Activated gamma-delta T cell (primary cell): ENCODE data around the gene RARB.

Experiments
- DNase-seq: peaks from one replicate; lab custom pipeline; 2025; lab: John Stamatoyannopoulos, UW

Gene RARB

DNA sequence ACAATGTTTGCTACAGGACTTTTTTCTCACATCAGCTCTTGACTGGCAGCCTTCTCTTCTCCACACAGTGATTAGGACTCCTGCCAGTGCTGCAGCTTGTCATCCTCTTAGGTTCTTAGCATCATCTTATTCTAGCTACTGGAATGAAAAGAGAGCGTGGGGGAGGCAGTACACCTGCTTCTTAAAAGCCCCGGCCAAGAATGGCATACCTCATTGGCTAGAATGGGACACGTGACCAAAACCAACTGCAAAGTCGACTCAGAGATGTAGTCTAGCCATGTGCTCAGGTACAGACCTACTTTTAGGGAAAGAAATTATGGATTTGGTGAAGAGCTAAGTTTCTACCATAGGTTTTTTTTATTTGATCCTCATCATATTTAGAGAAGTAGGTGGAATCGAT, 44.1 kb downstream of the RARB start:
- no peak for DNase-seq

DNA sequence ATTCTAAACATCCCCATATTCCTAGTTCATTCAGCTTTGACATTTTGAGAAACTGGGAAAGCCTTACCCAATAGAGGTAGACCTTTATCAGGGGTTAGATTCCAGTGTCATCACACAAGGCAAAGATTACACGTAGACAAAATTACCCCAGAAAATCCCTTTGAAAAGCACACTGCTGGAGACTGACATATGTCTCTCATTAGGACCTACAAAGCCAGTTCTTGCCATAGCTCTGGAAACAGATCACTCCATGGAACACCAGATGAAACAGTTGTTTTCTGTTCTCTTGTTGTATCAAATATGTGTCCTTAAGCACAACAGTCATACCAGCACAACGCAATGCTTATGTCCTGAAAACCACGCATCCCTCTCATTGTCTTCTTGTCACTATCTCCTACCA, 44.7 kb downstream of the RARB start:
- DNase-seq = no peak

DNA sequence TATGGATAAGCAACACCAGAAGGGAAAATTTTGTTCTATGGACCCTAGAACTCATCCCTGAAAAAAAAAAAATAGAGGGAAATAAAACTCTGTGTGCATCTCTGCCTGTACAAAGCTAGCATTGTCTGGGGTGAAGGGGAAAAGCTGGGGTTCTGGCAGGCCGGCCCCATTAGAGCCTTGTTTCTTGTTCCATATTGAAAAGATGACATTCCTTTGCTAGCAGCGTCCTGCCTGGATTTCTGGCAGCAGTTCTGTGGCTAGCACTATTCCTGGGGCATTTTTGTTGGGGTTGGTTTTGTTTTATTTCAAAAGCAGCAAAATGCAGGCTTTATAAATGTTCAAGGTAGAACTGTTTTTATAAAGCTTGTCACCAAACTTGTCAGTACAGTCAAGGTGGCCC, 45.2 kb downstream of the RARB start:
- DNase-seq = no peak

- no peak for DNase-seq
Measured at GRCh38 chr3:25474052-25474451, 46.0 kb downstream of the RARB start.

GRCh38 chr3:25476639-25477038, 48.6 kb downstream of the RARB start:
- no peak for DNase-seq

DNA sequence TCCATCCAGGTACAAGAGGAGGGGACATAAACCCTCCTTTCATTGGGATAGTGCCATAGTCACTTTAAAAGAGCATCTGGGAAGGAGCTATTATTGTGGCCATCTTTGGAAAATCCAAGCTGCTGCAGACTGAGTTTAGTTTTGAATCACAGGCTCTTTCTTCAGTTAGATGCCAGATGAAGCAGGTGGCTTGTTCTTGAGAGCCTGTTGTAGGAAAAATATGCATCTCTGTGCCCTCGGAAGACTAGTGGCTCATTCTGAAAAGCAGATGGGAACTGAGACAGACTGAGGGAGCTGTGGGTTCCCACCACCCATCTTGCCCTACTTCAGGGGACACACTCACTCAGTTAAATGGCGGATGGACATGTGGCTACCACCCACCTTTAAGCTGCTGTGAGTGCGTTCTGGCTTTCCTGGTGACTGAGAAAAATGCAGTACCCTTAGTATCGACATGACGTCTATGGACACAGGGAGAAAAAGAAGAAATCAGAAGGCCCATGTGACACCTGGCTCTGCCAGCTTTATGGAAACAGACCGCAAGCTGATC, 50.2 kb downstream of the RARB start:
- no peak for DNase-seq

DNA sequence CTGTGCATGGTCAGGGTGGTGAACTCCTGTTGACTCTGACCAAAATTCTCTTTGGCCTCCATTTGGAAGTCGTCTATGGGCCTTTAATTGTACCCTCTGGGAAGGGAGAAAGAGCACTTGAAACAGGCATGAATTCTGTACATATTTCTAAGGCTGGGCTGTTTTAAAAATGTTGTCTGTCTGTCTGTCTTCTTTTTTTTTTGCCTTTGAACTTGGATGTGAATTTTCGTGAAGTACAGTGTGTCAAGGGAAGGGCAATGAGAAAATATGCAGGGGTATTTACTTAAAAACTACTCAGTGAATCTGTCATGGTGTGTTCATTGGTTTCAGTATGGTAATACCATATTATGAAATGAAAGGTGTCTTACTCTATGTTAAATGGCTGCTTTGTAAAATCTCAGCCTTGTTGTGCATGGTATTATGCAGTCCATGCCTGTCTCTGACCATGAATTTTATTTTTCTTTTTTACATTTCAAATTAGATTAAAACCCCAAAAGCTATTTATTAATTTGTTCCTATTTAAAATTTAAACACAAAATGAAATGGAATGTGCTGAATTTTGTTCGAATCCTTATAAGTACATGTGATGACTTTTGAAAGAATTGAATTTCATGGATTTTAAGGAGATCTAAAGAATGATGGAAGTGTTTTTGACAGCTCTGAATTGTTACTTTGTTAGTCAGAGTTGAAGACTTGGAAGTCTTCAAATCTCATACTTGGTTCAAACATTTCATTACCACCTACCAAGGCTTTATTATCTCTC, 51.1 kb downstream of the RARB start:
- DNase-seq = no peak

DNA sequence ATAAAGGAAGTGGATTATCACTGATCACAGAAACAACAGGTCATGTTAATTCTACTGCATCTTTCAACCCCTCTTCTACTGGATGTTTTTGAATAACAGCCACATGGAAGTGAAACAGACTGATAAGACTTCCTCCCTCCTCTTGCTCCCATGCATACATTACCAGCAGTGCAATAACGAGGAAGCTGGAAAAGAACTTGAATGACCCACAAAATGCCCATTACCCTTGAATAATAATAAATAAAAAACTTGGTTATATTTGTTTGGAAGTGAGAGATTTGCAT, 51.6 kb downstream of the RARB start:
- no peak for DNase-seq

DNA sequence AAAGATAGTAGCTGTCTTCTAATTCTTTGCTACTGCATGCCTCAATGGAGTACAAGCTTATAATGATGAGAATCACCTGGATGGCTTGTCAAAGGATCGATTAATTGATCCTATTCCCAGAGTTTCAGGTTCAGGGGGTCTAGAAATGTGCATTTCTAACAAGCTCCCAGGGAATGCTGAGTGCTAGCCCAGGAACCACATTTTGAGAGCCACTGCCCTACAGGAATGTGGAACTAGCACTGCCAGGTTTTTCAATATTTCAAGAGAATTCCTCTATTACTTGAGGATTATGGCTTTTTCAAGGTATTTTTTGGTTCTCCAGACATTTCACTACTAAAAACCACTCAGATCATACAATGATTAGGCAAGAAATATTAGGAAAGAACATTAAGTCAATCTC, 52.7 kb downstream of the RARB start:
- DNase-seq = no peak

DNA sequence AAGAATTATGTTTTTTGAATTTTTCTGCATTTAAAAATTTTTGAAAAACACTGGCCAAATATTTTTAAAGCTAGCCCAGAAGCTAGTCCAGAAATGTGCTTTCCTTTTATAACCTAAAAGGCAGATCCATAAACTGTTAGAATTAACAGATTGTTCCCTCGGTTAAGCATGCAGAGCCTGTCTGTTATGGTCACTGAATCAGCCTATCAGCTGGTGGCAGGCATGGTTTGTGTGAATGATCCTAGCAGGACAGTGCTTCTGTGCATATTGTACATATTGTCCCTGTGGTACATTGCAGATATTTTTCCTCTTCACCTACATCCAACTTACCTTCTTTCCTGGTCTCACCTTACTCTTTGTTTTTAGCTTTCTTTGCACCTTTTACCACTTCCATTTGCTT, 53.3 kb downstream of the RARB start:
- no peak for DNase-seq

GRCh38 chr3:25483456-25483855, 55.4 kb downstream of the RARB start:
- no peak for DNase-seq

DNA sequence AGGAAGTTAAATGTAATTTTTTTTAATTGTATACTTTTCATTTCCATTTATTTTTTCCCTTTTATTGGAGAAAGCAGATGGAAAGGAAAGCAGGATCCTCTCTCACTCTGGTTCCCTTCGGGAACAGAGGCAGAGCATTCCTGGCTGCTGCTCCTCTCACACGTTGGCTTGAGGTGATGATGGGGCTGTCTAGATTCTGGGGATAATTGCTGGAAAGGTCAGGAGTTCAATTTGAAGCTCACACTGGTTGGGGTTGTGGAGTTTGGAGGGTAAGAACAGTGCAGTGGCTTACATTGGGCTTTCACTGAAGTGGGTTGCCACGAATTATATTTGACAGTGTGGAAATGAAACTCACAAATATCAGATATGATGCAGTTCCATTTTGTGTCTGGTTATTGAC, 57.6 kb downstream of the RARB start:
- DNase-seq = no peak

DNA sequence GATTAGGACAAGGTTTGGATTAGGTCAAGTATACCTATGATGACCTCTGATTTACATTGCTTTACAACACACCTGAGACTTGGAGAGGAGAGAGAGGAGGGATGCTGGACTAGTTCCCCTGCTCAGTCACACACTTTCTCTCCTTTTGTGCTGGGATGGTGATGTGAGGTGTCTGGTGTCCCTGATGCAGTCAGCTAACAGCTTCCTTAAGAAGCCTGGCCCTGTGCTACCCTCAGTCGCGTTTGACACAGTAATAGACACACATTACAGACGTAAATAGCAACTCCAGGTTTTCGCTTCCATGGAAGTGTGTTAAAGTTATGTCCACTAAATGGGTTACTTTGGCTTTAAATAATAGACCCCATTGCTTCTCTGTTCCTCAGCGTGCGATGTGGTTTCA, 58.9 kb downstream of the RARB start:
- DNase-seq = no peak

DNA sequence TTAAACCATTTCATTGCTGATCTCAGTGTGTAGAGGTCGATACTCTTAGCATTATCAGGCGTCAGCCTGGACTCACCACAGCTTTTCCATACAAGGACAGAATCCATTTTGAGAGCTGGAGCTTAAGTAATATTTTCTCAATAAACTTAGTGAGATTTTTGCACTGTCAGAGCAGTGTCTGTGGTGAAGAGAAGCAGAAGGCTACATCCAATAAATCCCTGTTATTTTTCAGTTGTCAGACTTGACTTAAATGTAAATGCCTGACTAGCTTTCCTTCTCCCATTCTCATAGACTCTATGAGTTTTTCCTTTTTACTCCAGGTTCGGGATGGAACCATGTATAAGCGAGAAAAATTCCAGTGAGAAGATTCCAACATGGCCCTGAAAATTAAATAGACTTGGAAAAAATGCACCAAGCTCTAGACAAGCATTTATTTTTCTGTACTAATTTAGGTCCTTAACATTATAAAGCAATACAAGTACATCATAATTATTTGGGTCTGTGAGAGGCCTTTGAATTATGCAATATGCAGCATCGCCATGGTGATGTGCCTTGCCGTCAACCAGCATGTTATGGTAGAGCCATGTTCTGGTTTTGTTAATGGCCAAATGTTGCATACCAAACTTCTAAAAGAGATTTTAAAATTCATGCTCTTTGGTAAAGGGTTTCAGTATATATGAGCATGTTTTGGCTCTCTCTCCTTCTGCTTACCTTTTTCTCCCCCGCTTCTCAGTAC, 62.0 kb downstream of the RARB start:
- no peak for DNase-seq

GRCh38 chr3:25493246-25493645, 65.2 kb downstream of the RARB start:
- DNase-seq = no peak

GRCh38 chr3:25493786-25494185, 65.7 kb downstream of the RARB start:
- no peak for DNase-seq

- DNase-seq = no peak
Measured at GRCh38 chr3:25495304-25495703, 67.2 kb downstream of the RARB start.

- no peak for DNase-seq
Measured at GRCh38 chr3:25495726-25496253, 67.7 kb downstream of the RARB start.

- DNase-seq = no peak
Measured at GRCh38 chr3:25497096-25497495, 69.0 kb downstream of the RARB start.

- DNase-seq = no peak
Measured at GRCh38 chr3:25500706-25501210, 72.7 kb downstream of the RARB start.

GRCh38 chr3:25502233-25502632, 74.2 kb downstream of the RARB start:
- no peak for DNase-seq

GRCh38 chr3:25503898-25504301, 75.8 kb downstream of the RARB start:
- DNase-seq = no peak

GRCh38 chr3:25505581-25505980, 77.5 kb downstream of the RARB start:
- no peak for DNase-seq
